IMR-90 (cell line): Measurements from ENCODE around the gene PCNP. TPM values are rescaled to one million over a fixed set of nuclear protein-coding genes. Genes with fewer than 3 reads are reported as not detected.

ENCODE experiments used
- ATAC-seq: fragments of 200-7000 bp; cut with Tn5 transposase; 2 replicates; pipeline ENCODE4 v1.9.1; 2020; ENCODE audit warnings: low read depth, mild to moderate bottlenecking, moderate library complexity
- BruUV-seq: library from RNA; stranded (reverse); fragments of 400-500 nt; replicated peaks from 2 replicates; lab custom pipeline; 2021; lab: Mats Ljungman, UMichigan
- CTCF ChIA-PET: fragments of 300-600 bp; formaldehyde crosslinking; extraction: SDS; loops from one replicate; lab custom pipeline; 2021; ENCODE audit warnings: antibody characterized with exemption; lab: Yijun Ruan, JAX
- POLR2A ChIA-PET: fragments of 300-600 bp; sonication (Branson Sonifier 250); formaldehyde crosslinking; loops from one replicate; lab custom pipeline; 2022; ENCODE audit warnings: antibody characterized with exemption; ENCODE audit not compliant: unreplicated experiment; lab: Charles Lee
- DNase-seq: peaks from one replicate; pipeline ENCODE4 v3.0.0; 2013
- H2AFZ ChIP-seq: replicated peaks from 2 replicates; pipeline ENCODE3; 2013; ENCODE audit warnings: low read length, mild to moderate bottlenecking; ENCODE audit not compliant: poor library complexity
- H2AK5ac ChIP-seq: 2 replicates; pipeline ENCODE4 v1.6.1; 2013; ENCODE audit warnings: low read depth, low read length, inconsistent platforms
- H2AK9ac ChIP-seq: replicated peaks from 2 replicates; pipeline ENCODE3; 2013; ENCODE audit warnings: mild to moderate bottlenecking, low read depth, low read length, moderate library complexity; ENCODE audit not compliant: poor library complexity
- H2BK120ac ChIP-seq: 2 replicates; pipeline ENCODE4 v1.6.1; 2013; ENCODE audit warnings: low read depth, low read length, inconsistent platforms
- H2BK15ac ChIP-seq: 3 replicates; pipeline ENCODE4 v1.6.1; 2013; ENCODE audit warnings: low read depth, low read length, inconsistent platforms
- H2BK20ac ChIP-seq: 2 replicates; pipeline ENCODE4 v1.6.1; 2013; ENCODE audit warnings: low read depth, mild to moderate bottlenecking, inconsistent platforms, low read length, moderate library complexity
- H2BK5ac ChIP-seq: 2 replicates; pipeline ENCODE4 v1.6.1; 2013; ENCODE audit warnings: mild to moderate bottlenecking, low read depth, low read length, inconsistent platforms; ENCODE audit not compliant: poor library complexity, severe bottlenecking
- H3K14ac ChIP-seq: replicated peaks from 2 replicates; pipeline ENCODE4 v1.6.1; 2013; ENCODE audit warnings: low read depth, low read length, inconsistent platforms
- H3K18ac ChIP-seq: 2 replicates; pipeline ENCODE4 v1.6.1; 2013; ENCODE audit warnings: low read depth, low read length, control low read depth
- H3K23ac ChIP-seq: 2 replicates; pipeline ENCODE4 v1.6.1; 2013; ENCODE audit warnings: low read depth, low read length, inconsistent platforms
- H3K27ac ChIP-seq: 2 replicates; pipeline ENCODE4 v1.5.1; 2013; ENCODE audit warnings: mild to moderate bottlenecking, control low read depth, low read length; ENCODE audit not compliant: insufficient read depth
- H3K27me3 ChIP-seq: 2 replicates; pipeline ENCODE4 v1.6.1; 2013; ENCODE audit warnings: low read length; ENCODE audit not compliant: control insufficient read depth, insufficient read depth
- H3K36me3 ChIP-seq: 2 replicates; pipeline ENCODE4 v1.6.1; 2013; ENCODE audit warnings: low read length, mixed read lengths; ENCODE audit not compliant: control insufficient read depth, insufficient read depth
- H3K4ac ChIP-seq: 2 replicates; pipeline ENCODE4 v1.6.1; 2013; ENCODE audit warnings: low read depth, low read length, inconsistent platforms
- H3K4me1 ChIP-seq: 2 replicates; pipeline ENCODE4 v1.6.1; 2013; ENCODE audit warnings: low read length, mixed read lengths; ENCODE audit not compliant: control insufficient read depth, insufficient read depth
- H3K4me2 ChIP-seq: 2 replicates; pipeline ENCODE4 v1.6.1; 2013; ENCODE audit warnings: low read depth, mild to moderate bottlenecking, control low read depth, low read length, moderate library complexity
- H3K4me3 ChIP-seq: 2 replicates; pipeline ENCODE4 v1.5.1; 2013; ENCODE audit warnings: low read depth, mild to moderate bottlenecking, control low read depth, low read length, moderate library complexity; ENCODE audit not compliant: insufficient read depth
- H3K56ac ChIP-seq: 2 replicates; pipeline ENCODE4 v1.6.1; 2013; ENCODE audit warnings: low read length, inconsistent platforms; ENCODE audit not compliant: insufficient read depth; ENCODE audit errors: extremely low read depth
- H3K79me1 ChIP-seq, 2 experiments: 2 replicates each; pipeline ENCODE4 v1.6.1; 2013; ENCODE audit warnings: low read length in 2 of 2, inconsistent platforms in 1 of 2, low read depth in 1 of 2
- H3K9ac ChIP-seq: 2 replicates; pipeline ENCODE4 v1.6.1; 2013; ENCODE audit warnings: low read depth, low read length, control low read depth
- H3K9me1 ChIP-seq: 2 replicates; pipeline ENCODE4 v1.6.1; 2013; ENCODE audit warnings: low read length, inconsistent platforms; ENCODE audit not compliant: insufficient read depth
- H3K9me3 ChIP-seq: 2 replicates; pipeline ENCODE4 v1.6.1; 2013; ENCODE audit warnings: low read length; ENCODE audit not compliant: control insufficient read depth, insufficient read depth
- H4K20me1 ChIP-seq: 2 replicates; pipeline ENCODE4 v1.6.1; 2013; ENCODE audit warnings: low read length, inconsistent platforms; ENCODE audit not compliant: insufficient read depth
- H4K5ac ChIP-seq: 2 replicates; pipeline ENCODE4 v1.6.1; 2013; ENCODE audit warnings: mild to moderate bottlenecking, low read depth, low read length, control low read depth
- H4K8ac ChIP-seq, 2 experiments: 2 replicates each; pipeline ENCODE4 v1.6.1; 2013; ENCODE audit warnings: low read depth in 2 of 2, low read length in 2 of 2, control low read depth in 1 of 2, inconsistent platforms in 1 of 2
- H4K91ac ChIP-seq: 2 replicates; pipeline ENCODE4 v1.6.1; 2013; ENCODE audit warnings: low read depth, low read length, inconsistent platforms; ENCODE audit not compliant: insufficient read depth
- BHLHE40 ChIP-seq: fragments of 150-350 bp; IDR thresholded peaks from 2 replicates; pipeline ENCODE4 v1.6.1; 2016; ENCODE audit warnings: mild to moderate bottlenecking, low read depth, low read length
- CEBPB ChIP-seq: IDR thresholded peaks from 2 replicates; pipeline ENCODE4 v1.6.1; 2012; ENCODE audit warnings: low read depth, low read length, improper control_type of control experiment
- CHD1 ChIP-seq: IDR thresholded peaks from 2 replicates; pipeline ENCODE4 v1.6.1; 2012; ENCODE audit warnings: low read depth, low read length, improper control_type of control experiment
- CTCF ChIP-seq: conservative IDR thresholded peaks from 2 replicates; pipeline ENCODE4 v1.5.1; 2012; ENCODE audit warnings: mild to moderate bottlenecking, low read depth, low read length, improper control_type of control experiment
- FOS ChIP-seq: fragments of 150-350 bp; IDR thresholded peaks from 2 replicates; pipeline ENCODE4 v1.6.1; 2016; ENCODE audit warnings: low read depth, low read length
- MAFK ChIP-seq: IDR thresholded peaks from 2 replicates; pipeline ENCODE4 v1.6.1; 2012; ENCODE audit warnings: low read depth, low read length, improper control_type of control experiment
- MAZ ChIP-seq: IDR thresholded peaks from 2 replicates; pipeline ENCODE4 v1.6.1; 2012; ENCODE audit warnings: low read depth, mild to moderate bottlenecking, low read length, improper control_type of control experiment, moderate library complexity, borderline replicate concordance
- MXI1 ChIP-seq: IDR thresholded peaks from 2 replicates; pipeline ENCODE4 v1.6.1; 2012; ENCODE audit warnings: low read depth, mild to moderate bottlenecking, low read length, moderate library complexity, borderline replicate concordance
- NFE2L2 ChIP-seq: fragments of 150-350 bp; IDR thresholded peaks from 2 replicates; pipeline ENCODE4 v1.6.1; 2016; ENCODE audit warnings: low read depth, mild to moderate bottlenecking, low read length
- POLR2A ChIP-seq: IDR thresholded peaks from 2 replicates; pipeline ENCODE4 v1.6.1; 2012; ENCODE audit warnings: mild to moderate bottlenecking, low read depth, low read length
- RAD21 ChIP-seq: IDR thresholded peaks from 2 replicates; pipeline ENCODE4 v1.6.1; 2012; ENCODE audit warnings: low read length, improper control_type of control experiment
- RCOR1 ChIP-seq: IDR thresholded peaks from 2 replicates; pipeline ENCODE4 v1.6.1; 2012; ENCODE audit warnings: mild to moderate bottlenecking, low read length, improper control_type of control experiment; ENCODE audit not compliant: insufficient replicate concordance
- RFX5 ChIP-seq: IDR thresholded peaks from 2 replicates; pipeline ENCODE4 v1.8.0; 2012; ENCODE audit warnings: low read depth, mild to moderate bottlenecking, low read length, moderate library complexity
- SMC3 ChIP-seq: fragments of 150-350 bp; IDR thresholded peaks from 2 replicates; pipeline ENCODE4 v1.6.1; 2016; ENCODE audit warnings: low read depth, mild to moderate bottlenecking, antibody characterized with exemption, low read length, moderate library complexity
- WGBS, 2 experiments: methylation state at CpG; one replicate each; pipeline versions ENCODE4 v1.1.5 to v1.1.7; 2013; ENCODE audit warnings: missing lambda C conversion rate in 2 of 2; ENCODE audit not compliant: insufficient read length in 1 of 2; ENCODE audit errors: extremely low coverage in 2 of 2; 5-methylcytosine and 5-hydroxymethylcytosine counted together
- dilution Hi-C: fragments of 300-500 bp; cut with HindIII; formaldehyde crosslinking; loops from one replicate; pipeline ENCODE4 v1.14.3; 2018; ENCODE audit warnings: low sequenced_read_pairs; ENCODE audit not compliant: unreplicated experiment
- in situ Hi-C: fragments of 300-500 bp; cut with MboI; formaldehyde crosslinking; loops from 3 replicates; pipeline ENCODE4 v1.14.3; 2019; ENCODE audit warnings: low sequenced_read_pairs, inconsistent platforms, mixed read lengths
- intact Hi-C: fragments of 100-400 bp; cut with micrococcal nuclease; formaldehyde crosslinking; loops from 2 replicates; pipeline ENCODE4 v1.10.0; 2022
- polyA plus RNA-seq, 3 experiments: library from polyadenylated mRNA; depleted of rRNA; stranded (reverse); fragments of >200 nt; gene quantifications; 2 replicates each; pipeline ENCODE4 v1.2.3, GENCODE V29; 2012; ENCODE audit warnings: low replicate concordance in 1 of 3
- total RNA-seq: library from RNA; depleted of rRNA; stranded (reverse); fragments of >200 nt; gene quantifications from 2 replicates; pipeline ENCODE4 v1.2.3, GENCODE V29; 2012
- TF ChIP-seq, protein P1 (sequence below): fragments of 150-350 bp; IDR thresholded peaks from 2 replicates; pipeline ENCODE4 v1.6.1; 2017; ENCODE audit warnings: mild to moderate bottlenecking, antibody characterized with exemption, low read length, low read depth
- TF ChIP-seq, protein P2 (sequence below): fragments of 150-350 bp; IDR thresholded peaks from 2 replicates; pipeline ENCODE4 v1.6.1; 2016; ENCODE audit warnings: low read depth, mild to moderate bottlenecking, low read length, moderate library complexity, borderline replicate concordance

PCNP gene
- total and polyA plus RNA-seq, 2 of the 4 experiments (the other 2 are of a cell fraction) = 34.6 to 53.2 TPM

GRCh38 chr3:101624857-101625256, 50.9 kb downstream of the PCNP start:
- H2BK15ac ChIP-seq = no peak overlapping the region
- in situ Hi-C loops = no loop called here

More at GRCh38 chr3:101624857-101625256, 50.9 kb downstream of the PCNP start:
- Histone ChIP-seq H3K36me3 (no peaks in the 10 kb centered on the region), H3K23ac (no peak overlapping the region), H2AK9ac (no peak overlapping the region), H4K91ac (no peak overlapping the region), H2BK20ac (no peak overlapping the region), H2AK5ac (no peak overlapping the region), H4K5ac (no peak overlapping the region), H3K9me1 (no peaks in the 10 kb centered on the region), H3K56ac (no peak overlapping the region), H3K14ac (no peak overlapping the region), H3K9ac (no peak overlapping the region), H3K4me2 (no peak overlapping the region), H3K18ac (no peak overlapping the region), H2BK5ac (no peak overlapping the region), H3K27me3 (no peaks in the 10 kb centered on the region), H3K9me3 (no peaks in the 10 kb centered on the region), H2AFZ (no peak overlapping the region), H2BK120ac (no peak overlapping the region), H4K8ac (no peak overlapping the region), H4K20me1 (no peaks in the 10 kb centered on the region), H3K4me1 (no peaks in the 10 kb centered on the region), H3K4ac (no peak overlapping the region), H3K4me3 (no peak overlapping the region), H3K79me1 (no peaks in the 10 kb centered on the region), H3K27ac (no peak overlapping the region)
- TF ChIP-seq, protein P1, sequence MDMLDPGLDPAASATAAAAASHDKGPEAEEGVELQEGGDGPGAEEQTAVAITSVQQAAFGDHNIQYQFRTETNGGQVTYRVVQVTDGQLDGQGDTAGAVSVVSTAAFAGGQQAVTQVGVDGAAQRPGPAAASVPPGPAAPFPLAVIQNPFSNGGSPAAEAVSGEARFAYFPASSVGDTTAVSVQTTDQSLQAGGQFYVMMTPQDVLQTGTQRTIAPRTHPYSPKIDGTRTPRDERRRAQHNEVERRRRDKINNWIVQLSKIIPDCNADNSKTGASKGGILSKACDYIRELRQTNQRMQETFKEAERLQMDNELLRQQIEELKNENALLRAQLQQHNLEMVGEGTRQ = no peak
- no peak for TF ChIP-seq NFE2L2
- TF ChIP-seq MAZ = no peak
- no peak for TF ChIP-seq CTCF
- TF ChIP-seq FOS = no peak
- TF ChIP-seq BHLHE40 = no peak
- TF ChIP-seq MXI1 = no peak
- TF ChIP-seq CEBPB = no peak
- TF ChIP-seq CHD1 = no peak
- no peak for TF ChIP-seq POLR2A
- no peak for TF ChIP-seq SMC3
- TF ChIP-seq RAD21 = no peak
- TF ChIP-seq, protein P2, sequence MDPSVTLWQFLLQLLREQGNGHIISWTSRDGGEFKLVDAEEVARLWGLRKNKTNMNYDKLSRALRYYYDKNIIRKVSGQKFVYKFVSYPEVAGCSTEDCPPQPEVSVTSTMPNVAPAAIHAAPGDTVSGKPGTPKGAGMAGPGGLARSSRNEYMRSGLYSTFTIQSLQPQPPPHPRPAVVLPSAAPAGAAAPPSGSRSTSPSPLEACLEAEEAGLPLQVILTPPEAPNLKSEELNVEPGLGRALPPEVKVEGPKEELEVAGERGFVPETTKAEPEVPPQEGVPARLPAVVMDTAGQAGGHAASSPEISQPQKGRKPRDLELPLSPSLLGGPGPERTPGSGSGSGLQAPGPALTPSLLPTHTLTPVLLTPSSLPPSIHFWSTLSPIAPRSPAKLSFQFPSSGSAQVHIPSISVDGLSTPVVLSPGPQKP = no peak
- no peak for TF ChIP-seq RCOR1
- no peak for TF ChIP-seq RFX5
- TF ChIP-seq MAFK = no peak
- no CpG with 5 or more reads among the region's 2 CpGs for WGBS, 2 experiments
- BruUV-seq = no TSS peak
- dilution Hi-C loops (no loop called here), intact Hi-C loops (no loop called here)
- ATAC-seq (no peak), DNase-seq (no peak)
- POLR2A ChIA-PET = no interaction called here
- CTCF ChIA-PET = no interaction called here
